HTR-8/SVneo (cell line): Measurements from ENCODE around the gene CITED2.
"Not testable (repeated sequence)": the region's sequence is repeated elsewhere in the genome, so short reads cannot be mapped to it uniquely, and the experiment has no call there.

ENCODE experiments used
- DNase-seq: peaks from one replicate; pipeline ENCODE4 v3.0.0; 2011; ENCODE audit warnings: low spot score, mixed read lengths; ENCODE audit not compliant: insufficient read length
- FAIRE-seq: peaks from 2 replicates; lab custom pipeline; 2011; peaks lifted over from hg19 to GRCh38; lab: Jason Lieb, UNC

Gene CITED2, protein sequence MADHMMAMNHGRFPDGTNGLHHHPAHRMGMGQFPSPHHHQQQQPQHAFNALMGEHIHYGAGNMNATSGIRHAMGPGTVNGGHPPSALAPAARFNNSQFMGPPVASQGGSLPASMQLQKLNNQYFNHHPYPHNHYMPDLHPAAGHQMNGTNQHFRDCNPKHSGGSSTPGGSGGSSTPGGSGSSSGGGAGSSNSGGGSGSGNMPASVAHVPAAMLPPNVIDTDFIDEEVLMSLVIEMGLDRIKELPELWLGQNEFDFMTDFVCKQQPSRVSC

DNA sequence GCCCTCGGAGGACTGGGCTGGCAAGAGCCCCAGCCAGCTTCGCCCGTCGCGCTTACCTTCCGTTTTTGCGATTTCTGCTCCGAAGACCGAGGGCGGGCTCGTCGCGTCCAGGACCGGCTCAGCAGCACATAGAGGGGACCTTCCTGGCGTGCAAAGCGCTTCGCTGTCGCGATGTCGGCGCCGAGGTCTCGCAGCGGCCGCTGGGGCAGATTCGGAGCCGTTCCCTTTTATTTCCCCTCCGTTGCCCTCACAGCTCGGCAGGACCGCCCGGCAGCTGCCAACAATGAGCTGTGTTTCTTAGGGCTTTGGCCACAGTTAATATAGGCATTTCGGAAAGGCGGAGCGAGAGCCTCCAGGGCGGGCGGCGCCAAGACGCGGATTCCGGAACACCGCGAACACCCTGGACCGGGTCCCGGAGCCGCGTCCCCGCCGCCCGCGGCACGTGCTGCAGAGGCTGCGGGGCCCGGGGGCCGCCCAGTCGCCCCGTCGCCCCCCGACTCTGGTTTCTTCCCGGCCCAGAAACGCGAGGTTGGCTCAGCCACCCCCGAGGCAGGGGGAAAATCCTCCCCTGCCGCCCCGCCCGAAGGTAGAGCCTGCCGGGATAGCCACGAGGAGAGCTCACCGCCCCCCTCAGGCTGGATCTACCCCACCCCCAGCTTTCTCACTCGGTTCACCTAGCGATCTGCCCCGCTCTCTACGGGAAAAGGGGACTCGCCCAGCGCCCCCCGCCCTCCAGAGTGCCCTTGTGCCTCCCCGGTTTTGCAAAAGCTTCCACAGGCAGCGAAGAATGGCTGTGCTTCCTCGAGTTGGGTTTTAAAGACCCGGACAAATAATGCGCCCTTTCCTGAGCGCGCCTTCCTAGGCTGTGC lies at the start of gene CITED2:
TSS of gene CITED2 (minus strand) at position 292 of the 869 bp plus-strand sequence. CDS start 704 bp downstream, outside the sequence.
- FAIRE-seq (no peak), DNase-seq (peak; percentile 66)

DNA sequence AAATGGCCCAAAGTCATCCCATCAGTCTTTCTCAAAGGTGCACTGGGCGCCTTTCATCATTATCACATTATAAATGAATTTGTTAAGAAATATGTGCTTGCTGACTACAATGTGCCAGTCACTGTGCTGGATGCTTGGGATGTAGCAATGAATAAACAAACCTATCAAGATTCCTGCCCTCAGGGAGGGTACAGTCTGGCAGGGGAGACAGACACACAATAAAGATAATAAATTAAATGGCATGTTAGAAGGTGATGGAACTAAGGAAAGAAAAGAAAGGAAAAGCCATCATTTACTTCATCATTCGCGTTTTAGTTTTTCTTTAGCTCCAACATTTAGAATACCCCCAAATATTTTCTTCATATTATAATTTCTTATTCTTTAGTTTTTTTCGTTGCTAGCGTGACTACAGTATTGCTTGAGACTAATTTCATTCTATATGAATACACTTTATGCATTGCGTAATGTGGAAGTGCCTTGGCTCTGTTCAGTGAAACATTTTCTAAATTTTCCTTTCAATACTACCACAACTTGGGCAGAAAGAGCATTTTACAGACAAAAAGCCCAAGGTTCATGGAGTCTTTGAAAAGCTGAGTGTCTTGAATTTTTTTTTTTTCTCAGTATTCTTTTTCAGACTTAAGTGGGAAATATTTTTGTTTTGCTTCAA lies 48.7 kb upstream of the CITED2 start:
- FAIRE-seq = no peak
- DNase-seq = no peak

DNA sequence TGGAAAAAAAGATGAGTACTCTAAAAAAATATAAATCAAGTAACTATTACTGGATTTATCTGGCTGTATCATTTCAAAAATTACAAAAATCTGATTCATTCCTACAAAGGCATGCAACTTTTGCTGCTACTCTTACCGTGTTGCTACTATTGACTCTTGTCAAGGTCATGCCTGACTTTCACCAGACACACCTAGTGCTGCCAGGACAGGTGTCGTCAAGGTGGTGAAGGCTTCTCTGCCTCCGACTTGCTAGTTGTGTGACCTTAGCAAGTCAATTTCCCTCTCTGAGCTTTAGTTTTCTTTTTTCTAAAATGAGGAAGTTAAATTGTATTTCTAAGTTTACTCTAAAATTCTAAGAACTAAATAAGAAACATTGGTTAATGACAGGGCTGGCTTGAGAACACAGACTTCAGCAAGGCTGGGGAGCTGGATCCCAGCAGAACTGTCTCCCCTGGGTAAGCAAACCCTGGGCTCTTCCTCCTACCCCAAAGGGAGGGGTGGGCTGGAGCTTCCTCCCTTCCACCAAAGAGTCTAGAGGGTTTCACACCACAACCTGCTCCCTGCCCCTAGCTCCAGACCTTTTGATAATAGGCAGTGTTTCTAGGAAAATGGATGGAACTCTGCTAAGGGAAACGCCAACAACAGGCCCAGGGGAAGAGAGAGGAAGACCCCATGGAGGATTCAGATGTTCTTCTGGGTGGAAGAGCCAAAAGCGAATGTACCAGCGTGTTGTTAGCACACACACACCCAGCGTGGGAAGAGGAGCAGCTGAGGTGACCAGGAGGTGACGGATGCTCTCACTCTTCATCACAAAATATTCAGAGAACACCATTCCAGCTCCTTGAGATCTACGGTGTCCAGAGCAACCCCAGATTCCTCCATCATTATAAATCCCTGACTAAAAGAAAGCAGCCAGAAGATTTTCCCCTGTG lies 47.9 kb upstream of the CITED2 start:
- DNase-seq (no peak), FAIRE-seq (no peak)

DNA sequence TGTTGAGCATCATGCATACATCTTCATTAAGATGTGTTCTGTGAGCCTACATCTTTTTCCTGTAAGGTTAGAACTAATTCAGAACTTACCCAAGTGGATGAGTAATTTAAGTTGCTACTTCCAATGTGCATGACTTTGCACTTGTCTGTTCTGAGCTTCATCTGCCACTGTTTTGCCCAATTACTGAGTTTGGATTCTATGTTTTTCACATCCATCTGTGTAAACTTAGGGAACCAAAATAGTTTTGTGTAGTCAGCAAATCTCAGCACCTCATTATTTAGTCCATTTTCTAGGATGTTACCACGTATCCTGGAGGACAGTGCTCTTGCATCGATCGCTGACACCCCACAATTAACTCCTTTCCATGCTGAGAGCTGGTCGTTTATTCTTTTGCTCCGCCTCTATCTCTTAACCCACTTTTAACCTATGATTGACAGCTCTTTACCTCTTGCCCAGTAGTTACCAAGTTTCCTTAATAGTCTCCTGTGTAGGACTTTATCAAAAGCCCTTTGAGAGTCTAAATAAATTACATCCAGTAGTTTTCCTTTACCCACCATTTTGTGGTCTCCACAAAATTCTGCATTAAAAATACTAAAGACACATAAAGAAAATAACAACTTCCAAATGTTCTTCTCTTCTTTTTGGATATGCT lies 44.2 kb upstream of the CITED2 start:
- no peak for FAIRE-seq
- no peak for DNase-seq

DNA sequence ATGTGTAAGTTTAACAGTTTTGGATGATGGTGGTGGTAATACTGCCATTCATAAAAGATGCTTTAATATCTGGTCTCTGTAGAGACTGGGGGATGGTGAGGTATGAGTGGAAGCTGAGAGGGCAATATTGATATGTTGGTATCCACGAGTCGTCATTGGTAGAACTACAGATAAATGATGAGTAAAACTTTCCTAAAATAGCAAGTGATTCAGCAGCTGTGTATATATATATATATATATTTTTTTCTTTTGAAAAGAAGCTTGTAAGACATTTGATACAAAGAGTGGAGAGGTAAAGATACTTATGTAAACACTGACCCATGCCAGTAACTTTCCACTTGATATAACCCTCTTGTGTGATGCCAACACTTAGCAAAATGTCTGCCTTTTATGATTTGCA lies 41.7 kb upstream of the CITED2 start:
- FAIRE-seq = no peak
- no peak for DNase-seq

DNA sequence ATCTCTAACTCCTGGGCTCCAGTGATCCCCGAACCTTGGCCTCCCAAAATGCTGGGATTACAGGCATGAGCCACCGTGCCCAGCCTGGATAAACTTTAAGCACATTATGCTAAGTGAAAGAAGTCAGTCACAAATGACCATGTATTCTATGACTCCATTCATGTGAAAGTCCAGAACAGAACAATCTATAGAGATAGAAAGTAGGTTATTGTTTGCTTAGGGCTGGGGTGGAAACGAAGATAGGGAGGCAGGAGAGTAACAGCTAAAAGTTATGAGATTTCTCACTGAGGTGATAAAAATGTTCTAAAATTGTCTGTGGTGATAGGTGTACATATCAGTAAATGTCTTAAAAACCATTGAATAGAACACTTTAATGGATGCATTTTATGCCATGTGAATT lies 40.9 kb upstream of the CITED2 start:
- DNase-seq = no peak
- no peak for FAIRE-seq

DNA sequence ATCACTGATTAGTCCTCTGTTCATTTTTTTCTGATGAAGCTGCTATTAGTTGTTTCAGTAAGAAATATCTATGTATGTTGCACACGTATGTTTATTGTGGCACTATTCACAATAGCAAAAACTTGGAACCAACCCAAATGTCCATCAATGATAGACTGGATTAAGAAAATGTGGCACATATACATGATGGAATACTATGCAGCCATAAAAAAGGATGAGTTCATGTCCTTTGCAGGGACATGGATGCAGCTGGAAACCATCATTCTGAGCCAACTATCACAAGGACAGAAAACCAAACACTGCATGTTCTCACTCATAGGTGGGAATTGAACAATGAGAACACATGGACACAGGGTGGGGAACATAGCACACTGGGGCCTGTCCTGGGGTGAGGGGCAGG lies 37.7 kb upstream of the CITED2 start:
- DNase-seq, FAIRE-seq: not testable (repeated sequence)

DNA sequence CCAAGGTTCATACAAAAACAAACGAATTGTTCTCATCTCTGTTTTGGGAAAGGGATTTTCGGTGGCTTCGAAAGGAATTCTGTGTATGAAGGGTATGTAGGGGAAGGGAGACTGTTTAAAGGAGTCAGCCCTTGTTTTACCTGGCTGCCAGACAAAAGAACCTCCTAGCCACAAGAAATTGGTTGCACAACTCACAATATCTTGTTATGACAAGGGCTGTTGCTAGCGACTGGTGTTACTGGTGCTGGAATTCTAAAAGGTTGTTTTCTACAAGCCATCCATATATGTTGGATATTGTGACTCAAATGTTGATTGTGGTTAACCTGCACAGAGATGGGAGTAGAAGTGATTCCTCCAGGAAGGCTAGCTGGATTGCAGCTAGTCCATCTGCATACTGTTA lies 34.6 kb upstream of the CITED2 start:
- no peak for FAIRE-seq
- DNase-seq = no peak

DNA sequence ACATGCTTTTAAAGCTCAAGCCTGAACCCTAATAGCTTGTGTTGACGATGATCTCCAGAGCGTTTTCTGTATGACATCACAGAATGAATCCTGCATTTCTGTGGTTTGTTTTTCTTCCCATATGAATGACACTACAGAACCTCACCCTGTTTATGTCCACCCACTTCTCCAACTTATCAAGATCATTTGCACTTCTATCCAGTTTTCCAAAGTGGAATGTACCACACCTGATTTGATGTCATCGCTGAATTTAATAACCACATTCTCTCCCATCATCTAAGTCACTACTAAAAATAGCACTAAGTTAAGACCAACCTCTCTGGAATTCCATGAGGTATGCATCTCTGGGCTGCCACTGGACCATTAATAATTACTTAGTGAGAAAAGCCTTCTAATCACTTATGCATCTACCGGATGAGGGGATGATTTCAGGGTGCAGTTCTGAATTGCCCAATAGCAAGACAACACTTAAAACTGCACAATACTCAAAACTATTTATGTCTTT lies 33.3 kb upstream of the CITED2 start:
- peak; percentile 64 for DNase-seq
- no peak for FAIRE-seq

DNA sequence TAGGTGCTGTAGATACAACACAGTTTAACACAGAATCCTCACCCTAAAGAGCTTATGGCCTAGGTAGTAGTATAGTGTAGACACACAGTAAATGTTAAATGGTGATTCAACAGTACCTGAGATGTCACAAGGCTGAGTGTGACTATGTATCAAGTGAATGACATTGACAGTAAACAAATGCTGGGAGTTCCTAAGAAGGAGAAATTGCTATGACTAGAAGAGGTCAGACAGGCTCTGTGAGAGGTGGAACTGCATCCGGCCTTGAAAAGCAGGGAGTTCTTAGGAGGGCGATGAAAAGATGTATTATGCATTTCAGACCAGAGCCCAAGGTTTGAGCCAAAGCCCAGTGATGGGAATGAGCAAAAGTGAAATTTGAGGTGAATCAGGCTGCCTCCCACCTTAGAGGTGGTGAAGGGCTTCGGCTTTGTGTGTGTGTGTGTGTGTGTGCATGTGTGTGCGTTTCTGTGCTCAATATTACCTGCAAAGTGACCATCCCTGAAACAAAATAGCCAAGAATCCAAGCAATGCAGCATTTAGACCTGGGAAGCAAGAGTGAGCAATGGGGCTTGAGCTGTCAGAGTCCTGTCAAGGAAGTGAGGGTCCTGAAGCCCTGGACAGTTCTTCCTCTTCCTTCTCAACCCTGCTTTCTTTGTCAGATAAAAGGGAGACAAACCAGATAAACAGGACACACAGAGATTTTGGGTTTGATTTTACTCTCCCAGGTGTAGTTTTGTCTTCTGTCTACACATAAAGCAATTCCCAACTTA lies 32.3 kb upstream of the CITED2 start:
- DNase-seq = no peak
- FAIRE-seq = no peak

DNA sequence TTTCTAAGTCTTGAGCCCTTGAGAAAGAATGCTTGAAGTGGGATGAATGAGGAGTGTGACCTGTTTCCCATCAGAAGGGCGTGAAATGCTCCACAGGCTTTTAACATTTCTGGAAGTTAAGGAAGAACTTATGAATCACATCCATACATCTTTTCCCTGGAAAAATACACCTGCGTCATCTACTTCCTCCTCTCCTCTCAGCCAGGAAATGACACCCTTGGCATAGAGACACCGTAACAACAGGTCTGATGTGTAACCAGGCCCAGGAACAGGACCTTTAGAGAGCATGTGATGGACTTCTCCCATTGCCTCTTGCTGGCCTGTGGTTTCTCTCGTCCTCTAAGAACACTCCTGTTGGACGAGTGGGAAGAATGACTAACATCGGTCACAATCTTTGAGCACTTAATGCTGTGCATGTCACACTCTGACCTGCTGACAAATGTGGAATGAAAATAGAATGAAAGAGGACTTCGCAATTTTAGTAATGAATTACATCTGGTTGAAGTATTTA lies 28.5 kb upstream of the CITED2 start:
- DNase-seq (no peak), FAIRE-seq (no peak)

DNA sequence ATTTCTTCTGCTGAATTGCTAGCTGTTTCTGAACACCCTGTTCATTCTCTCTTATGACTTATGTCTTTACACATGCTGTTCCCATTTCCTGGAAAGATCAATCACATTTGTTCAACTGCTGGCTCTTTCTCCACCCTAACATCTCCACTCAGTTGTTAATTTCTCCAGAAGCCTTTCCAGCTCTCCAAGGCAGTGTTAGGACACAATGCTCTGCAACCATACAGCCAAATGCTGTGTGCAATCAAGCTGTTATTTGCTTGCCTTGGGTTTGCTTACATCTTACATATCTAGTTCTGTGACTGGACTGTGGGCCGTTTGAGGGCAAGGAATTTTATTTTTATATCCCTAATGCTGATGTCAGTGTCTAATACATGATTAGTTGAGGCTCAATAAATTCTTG lies 24.2 kb upstream of the CITED2 start:
- FAIRE-seq = no peak
- DNase-seq = no peak

DNA sequence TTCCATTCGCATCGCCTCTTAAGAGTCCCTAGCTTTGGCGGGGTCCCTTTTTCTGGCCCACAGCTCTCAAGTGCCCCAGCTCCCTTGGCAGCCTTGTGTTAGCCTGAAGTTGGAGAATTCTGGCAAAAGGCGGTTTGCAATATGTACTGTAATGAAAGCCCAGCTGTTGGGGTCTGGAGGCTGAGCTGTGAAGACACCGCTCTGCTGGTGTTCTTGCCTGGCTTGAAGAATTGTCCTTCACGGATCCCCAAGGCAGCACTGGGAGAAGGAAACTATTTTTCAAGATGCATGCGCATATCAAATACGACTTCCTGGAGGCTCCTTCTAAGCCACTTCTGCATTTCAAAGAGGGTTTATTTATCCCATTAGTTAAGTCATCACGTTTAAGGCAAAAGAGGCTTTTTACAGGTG lies 21.4 kb upstream of the CITED2 start:
- FAIRE-seq (no peak), DNase-seq (no peak)

DNA sequence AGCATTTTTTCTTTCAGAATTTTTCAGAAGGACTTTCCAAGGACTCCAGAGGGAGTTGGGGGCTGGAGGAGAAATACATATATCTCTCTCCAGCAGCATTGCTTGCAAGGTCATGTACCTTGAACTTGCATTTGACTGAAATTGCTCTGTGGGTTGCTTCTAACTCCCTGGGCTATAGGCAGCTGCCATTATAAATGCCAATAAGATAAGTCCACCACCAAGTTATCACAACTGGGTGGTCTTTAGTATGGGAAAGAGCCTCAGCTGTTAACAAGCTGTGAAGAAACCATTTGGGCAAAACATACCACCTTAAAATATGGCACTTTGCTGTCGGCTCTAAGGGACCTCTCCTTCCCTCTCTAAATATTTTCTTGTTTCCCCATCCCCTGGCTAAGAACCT lies 20.9 kb upstream of the CITED2 start:
- DNase-seq (no peak), FAIRE-seq (no peak)

DNA sequence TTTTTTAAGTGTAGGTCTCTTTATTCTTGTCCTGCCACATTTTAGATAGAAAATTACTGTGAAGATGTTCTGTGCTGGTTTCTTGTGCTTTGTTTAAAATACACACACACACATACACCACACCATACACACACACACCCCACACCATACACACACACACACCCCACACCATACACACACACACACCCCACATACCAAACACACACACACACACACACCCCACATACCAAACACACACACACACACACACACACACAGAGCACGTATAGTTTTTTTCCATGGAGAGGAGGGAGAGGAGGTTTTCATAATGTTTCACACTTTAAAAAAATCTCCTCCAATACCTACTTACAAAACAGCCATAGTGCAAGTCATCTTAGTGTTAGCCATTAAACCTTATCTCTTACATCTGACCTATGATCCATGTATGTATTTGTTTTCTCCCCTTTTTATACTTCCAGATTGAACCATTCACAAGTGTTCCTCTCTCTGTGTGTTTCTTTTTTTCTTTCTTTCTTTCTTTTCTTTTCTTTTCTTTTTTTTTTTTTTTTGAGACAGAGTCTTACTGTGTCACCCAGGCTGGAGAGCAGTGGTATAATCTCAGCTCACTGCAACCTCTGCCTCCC lies 19.7 kb upstream of the CITED2 start:
- DNase-seq = no peak
- no peak for FAIRE-seq

DNA sequence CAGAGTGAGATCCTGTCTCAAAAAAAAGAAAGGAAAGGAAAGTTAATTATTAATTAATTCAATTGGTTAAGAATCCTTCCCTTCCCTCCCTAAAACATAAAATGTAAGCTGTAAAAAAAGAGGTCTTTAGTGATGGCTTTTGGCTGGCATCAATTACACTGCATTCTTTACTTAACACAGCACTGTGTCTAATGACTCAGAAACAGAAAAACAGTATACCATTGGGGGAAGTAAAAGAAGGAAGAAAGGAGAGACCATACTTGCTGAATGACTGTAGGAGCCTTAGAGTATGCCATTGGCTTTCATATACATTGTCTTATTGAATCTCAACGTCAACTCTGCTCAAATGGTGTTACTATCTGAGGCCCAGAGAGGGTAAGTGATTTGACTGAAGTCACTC lies 18.3 kb upstream of the CITED2 start:
- FAIRE-seq = no peak
- DNase-seq = no peak

DNA sequence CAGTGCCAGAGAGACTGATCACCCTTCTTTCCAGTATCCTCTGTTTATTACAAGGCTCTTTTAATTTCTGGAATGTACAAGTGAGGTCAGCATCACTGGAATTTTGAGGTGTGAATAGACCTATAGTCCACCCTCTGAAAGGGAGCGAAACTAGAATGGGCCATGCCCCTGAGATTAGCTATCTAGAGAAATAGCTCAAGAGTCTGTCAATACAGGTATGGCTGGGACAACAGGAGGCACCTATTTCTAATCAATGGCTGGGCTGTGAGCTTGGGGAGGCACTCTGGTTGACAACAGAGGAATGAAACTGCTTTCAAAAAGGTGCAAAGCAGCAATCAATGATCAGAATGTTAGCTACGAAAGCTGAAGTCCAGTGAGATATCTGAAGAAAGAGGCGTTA lies 17.3 kb upstream of the CITED2 start:
- FAIRE-seq (no peak), DNase-seq (no peak)

DNA sequence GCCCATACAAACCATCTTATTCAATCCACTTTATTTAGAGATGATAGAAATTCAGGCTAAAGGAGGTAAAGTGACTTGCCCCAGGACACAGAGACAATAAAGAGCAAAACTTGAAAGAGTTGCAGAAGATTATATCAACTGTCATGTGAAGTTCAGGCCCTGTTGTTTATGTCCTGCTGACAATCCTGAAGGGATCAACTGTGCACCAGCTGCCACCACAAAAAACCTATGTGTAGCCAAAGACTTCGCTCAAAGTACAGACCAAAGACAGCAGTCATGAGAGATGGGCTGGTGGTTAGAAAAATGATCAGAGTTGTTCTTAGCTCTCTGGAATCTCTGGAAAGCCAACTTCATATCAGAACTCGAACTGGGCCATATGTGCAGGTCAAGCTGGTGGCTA lies 16.0 kb upstream of the CITED2 start:
- FAIRE-seq = no peak
- no peak for DNase-seq
